Stimulated activated CD4-positive, alpha-beta T cell treated with anti-CD3 and anti-CD28 coated beads, Interleukin-1b, Interleukin-23, amount 100 ng/mL, for 48 hours (primary cell): ENCODE data around the gene SCN9A.
"Not testable (repeated sequence)": the region's sequence is repeated elsewhere in the genome, so short reads cannot be mapped to it uniquely, and the experiment has no call there.

ENCODE experiments used
- DNase-seq: peaks from one replicate; pipeline ENCODE4 v3.0.0-alpha.2; 2020

The SCN9A gene

DNA sequence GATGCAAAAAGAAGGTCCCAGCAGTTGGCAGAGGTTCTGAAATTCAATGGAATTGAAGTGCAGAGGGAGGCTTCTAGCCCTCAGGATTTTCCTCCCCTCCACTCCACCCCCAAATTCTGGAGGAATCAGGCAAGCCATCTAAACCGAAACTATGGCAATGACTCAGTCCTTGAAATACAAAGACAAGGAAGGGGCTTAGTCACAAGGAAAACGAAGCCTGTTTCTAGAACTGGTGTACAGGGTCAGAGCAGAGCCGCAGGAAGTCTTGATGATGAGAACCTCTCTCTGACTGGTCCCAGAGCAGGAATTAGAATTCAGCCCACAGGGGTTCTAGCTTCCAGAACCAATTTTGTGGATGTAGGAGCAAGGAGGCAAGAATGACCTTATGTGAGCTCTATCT lies 136.2 kb downstream of the SCN9A start:
- no peak for DNase-seq

DNA sequence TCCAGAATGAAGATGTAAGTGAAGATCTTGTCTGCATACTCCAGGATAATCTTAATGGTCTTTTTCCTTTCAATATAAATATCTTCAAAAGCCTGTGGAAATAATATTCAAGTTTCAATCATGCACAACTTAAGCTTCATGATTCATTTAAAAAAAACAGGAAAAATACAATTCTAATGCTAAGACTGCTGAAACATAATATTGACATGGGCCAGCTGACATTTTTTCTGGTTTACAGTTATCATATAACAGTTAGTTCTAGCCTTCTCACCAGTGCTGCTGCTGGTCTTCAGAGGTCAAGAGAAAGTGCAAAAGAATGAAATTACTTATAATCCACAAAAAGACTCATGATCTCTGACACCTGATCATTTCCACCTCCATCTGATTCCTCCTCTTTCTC lies 137.6 kb downstream of the SCN9A start:
- no peak for DNase-seq

DNA sequence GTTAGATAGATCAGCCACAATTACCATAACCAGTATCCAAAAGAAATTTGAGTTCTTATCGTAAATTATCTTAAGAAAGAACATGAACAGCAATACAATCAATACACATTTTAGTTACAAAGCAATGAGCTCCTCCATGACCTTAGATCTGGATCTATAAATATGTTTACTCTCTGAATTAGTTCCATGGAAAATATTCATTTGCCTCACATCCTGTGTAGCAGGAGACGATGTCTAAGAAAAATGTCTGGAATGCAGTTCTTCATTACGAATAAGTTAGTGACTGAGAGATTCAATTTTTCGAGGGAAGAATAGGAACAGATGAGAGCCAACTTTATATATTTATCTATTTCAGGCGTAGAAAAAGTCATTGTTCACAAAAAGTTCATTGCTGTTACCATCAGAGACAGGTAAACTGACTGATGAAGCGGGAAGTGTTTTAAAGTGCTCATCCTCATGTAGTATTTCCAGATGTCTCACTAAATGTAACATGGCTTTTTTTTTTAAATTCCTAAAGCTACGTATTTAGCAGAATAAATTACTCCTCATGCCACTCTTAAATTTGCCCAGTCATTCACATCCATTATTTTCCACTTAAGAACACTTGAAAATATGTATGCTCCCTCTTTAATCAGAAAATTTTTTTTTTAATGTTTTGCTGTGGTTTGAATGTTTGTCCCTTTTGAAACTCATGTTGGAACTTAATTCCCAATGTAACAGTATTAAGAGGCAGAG lies 141.5 kb downstream of the SCN9A start:
- DNase-seq = no peak

DNA sequence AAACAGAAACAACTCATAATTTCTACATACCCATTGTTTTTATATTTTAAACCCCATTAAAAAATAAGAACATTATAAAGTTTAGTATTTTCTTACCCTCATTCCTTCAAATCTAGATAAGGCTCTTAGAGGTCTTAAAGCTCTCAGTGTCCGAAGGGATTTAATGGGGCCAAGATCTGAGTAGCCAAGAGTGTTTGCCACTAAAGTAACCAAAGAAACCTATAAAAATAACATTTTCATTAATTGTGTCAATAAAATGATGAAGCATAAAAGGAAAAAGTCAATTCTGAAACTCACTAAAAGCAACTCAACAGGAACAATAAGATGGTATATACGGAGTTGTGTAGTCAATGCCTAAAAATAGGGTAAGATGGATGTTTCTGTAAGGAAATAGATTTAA lies 142.5 kb downstream of the SCN9A start:
- DNase-seq = no peak

DNA sequence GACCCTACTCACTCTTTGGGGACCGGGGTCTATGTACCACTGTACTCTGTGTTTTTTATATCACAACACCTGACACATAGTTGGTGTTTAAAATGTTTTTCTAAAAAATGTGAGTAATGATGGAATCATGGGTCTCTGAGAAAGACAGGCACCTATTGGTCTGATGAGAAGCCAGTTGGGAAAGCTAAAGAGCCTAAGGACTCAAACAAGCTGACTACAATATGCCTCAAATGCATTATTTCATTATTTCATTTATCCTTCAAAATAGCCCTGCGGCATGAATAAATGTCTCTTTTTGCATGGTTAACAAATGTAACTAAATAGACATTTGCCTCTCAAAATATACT lies 145.0 kb downstream of the SCN9A start:
- DNase-seq = no peak

DNA sequence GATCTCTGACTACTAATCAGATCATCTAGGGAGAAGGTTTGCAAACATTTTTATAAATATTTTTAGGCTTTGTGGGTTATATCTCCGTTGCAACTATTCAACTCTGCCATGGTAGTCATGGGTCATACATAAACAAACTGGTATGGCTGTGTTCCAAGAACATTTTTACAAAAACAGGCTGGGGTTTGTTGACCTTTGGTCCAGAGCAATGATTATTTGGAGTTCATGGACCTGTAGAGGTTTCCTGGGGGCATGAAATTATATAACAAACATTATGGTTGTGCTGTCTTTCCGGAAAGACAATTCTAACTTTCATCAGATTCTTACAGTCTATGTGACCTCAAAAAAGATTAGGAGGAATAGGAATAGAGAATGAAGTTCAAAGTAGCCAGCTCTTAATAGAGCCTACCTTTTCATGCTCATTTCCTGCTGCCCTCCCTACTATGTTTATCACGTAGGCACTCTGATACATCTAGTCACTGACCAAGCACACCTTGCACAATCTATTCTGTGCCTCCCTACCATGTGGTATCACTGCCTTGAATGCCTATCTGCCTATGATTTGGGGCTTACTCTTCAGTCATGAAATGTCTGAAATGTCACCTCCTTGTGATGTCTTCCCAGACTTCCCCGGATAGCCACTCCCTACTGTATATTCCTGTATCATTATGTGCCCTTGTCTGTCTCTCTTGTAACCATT lies 145.6 kb downstream of the SCN9A start:
- no peak for DNase-seq

DNA sequence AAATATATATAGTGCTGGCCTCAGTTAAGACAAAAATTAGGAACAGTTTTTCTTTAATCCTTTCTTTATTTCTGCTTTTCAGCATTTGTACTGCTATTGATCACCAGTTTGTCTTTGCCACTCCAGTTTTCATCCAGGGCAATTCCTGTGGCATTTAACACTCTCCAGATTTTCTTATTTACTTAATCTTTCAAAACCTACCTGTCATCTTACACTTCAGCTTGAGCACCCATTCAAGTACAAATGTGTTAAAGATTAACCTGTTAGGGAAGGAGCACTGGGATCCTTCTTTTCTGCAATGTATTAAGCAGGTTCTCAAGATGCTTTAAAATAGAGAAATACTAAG lies 146.1 kb downstream of the SCN9A start:
- no peak for DNase-seq

DNA sequence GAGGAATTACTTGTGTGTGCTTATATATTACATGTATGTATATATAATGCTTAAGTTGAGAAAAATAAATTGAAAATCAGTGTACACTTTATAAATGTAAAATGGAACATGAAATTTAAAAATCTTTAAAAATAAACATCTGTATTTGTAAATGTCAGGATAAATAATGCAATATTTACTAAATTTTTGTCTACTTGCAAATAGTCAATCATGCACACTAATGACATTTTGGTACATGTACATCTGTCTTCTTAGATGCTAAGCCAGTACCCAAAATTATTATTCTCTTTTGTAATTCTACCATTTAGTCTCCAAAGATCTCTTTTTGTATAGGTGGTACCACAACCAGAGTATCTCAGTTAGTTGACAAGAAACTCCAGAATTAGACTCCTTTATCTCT lies 151.5 kb downstream of the SCN9A start:
- DNase-seq = no peak

DNA sequence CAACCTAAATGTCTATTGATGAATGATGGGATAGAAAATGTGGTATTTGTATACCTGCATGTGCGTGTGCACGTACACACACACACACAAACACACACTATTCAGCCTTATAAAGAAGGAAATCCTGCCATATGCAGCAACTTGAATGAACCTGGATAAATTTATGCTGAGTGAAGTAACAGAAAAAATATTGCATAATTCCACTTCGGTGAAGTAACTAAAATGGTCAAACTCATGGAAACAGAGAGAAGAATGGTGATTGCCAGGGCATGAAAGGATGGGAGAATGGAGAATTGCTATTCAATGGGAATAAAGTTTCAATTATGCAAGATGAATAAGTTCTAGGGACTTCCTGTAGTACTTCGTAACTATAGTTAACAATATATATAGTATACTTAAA lies 152.4 kb downstream of the SCN9A start:
- DNase-seq = no peak

DNA sequence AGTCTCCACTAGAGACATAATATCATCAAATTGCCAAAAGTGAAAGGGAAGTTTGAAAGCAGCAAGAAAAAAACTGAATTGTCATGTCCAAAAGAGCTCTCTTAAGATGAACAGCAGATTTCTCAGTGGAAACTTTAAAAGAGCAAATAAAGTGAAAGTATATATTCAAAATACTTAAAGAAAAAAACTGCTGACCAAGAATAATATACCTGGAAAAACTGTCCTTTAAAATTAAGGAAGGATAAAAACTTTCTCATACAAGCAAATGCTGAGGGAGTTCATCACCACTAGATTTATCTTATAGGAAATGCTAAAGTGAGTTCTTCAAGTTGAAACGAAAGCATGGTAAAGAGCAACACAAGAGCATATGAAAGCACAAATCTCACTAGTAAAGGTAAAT lies 164.7 kb downstream of the SCN9A start:
- DNase-seq = no peak

DNA sequence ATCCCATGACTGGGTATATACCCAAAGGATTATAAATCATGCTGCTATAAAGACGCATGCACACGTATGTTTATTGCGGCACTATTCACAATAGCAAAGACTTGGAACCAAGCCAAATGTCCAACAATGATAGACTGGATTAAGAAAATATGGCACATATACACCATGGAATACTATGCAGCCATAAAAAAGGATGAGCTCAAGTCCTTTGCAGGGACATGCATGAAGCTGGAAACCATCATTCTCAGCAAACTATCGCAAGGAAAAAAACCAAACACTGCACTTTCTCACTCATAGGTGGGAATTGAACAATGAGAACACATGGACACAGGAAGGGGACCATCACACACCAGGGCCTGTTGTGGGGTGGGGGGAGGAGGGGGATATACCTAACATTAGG lies 165.8 kb downstream of the SCN9A start:
- DNase-seq = not testable (repeated sequence)

DNA sequence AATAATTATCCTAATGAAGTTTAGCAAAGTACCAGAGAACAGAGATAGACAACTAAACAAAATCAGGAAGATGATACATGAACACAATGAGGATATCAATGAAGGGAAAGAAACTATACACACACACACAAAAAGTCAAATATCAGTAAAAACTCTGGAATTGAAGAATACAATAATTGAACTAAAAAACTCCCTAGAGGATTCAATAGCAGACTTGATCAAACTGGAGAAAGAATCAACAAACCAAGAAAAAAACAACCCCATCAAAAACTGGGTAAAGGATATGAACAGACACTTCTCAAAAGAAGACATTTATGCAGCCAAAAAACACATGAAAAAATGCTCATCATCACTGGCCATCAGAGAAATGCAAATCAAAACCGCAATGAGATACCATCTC lies 166.4 kb downstream of the SCN9A start:
- not testable (repeated sequence) for DNase-seq

DNA sequence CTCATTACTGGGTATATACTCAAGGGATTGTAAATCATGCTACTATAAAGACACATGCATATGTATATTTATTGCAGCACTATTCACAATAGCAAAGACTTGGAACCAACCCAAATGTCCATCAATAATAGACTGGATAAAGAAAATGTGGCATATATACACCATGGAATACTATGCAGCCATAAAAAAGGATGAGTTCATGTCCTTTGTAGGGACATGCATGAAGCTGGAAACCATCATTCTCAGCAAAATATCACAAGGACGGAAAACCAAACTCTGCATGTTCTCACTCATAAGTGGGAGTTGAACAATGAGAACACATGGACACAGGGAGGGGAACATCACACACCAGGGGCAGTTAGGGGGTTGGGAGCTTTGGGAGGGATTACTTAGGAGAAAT lies 169.6 kb downstream of the SCN9A start:
- not testable (repeated sequence) for DNase-seq

DNA sequence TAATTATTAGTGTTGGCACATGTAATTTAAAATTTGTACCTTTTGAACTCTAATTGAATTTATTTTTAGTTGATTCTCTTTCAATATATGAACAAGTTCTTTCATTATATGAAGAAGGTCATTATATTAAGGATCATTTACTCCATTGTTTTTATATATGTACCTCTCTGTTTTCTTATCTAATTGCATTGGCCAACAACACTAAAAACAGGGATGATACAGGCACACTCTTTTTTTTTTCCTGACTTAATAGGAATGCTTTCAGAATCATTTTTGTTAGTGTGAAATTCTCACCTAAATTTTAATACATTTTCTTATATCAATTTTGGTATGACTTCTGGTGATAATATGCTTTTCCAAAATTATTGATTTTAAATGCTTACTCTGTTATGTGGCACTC lies 173.0 kb downstream of the SCN9A start:
- DNase-seq = no peak

DNA sequence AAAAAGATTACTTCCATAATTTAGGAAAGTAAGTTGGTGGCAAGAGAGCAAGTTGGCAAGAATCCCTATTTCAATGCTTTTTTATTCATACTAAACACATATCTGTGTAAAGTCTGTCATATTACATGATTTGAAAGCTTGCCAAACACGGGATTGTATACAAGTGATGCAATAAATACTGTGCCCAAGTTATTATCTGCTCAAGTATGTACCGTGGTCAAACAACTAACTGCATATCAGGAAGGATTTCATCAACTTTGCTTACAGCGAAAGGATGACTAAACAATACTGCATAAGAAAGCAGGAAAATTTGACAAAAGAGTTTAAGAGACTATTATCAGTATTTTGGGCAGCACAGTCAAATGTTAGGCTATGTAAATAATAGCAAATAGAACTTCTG lies 178.3 kb downstream of the SCN9A start:
- DNase-seq = no peak

DNA sequence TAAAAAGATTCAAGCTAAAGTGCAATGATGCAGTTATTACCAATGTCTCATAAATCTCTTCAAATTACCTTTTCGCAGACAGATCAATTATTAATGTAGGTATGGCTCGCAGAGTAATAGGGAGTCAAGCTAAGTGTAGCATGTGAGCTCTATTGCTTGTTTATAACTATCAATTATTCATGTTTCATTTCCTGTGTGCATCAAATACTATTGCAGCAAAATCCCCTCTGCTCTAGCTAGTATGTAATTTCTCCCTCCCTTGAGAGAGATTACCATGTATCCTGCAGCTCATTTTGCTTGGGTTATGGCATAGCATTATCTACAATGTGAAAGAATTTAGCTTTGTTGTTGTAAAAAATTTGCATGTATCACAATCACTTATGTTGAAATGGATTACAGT lies 182.3 kb downstream of the SCN9A start:
- no peak for DNase-seq

DNA sequence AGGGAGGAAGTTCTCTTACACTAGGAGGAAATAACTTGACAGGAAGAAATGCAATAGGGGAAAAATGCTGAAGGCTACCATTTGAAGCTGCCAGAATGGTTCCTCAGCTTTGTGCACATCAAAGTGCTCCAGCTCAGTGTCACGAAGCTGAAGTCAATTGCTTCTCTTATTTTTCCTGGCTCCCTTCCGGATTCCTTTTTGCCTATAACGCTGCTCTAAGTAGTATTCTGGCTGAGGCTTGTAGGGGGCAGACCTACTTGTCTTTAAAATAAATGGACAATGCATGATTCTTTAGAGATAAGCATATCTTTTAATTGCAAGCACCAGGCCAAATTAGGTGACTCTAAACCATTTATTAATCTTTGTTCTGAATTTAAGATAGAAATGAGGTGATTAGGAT lies 187.7 kb downstream of the SCN9A start:
- no peak for DNase-seq

DNA sequence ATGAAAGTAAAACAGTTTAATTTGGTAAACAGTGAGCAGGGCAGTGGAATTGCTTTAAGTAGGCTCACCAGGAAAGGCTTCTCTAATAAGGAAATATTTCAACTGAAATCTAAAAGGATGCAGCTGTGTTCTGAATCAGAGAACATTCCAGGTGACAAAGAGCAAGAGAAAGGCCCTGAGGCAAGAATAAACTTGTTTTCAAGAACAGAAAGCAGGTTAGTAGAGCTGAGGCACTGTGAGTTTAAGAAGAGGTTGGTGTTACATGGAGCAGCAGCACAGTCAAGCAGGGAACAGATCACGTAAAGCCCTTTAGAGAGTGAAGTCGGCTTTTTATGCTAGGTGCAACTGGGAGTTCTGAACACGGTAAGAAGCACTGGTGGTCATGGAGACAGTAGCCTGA lies 191.0 kb downstream of the SCN9A start:
- DNase-seq = no peak

DNA sequence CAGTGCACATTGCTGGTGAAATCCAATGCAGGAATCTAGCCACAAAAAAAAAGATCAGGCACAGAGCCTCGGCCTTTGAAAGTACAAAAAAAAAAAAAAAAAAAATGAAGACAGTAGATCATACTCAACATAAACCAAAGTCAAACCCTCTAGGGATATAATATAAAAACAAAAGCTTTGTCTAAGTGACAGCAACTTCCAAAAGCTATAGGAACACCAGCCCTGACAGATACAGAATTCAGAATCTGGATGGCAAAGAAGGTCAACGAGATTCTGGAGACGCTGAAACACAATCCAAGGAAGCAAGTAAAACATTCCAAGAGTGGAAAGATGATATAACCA lies 194.0 kb downstream of the SCN9A start:
- DNase-seq = no peak

DNA sequence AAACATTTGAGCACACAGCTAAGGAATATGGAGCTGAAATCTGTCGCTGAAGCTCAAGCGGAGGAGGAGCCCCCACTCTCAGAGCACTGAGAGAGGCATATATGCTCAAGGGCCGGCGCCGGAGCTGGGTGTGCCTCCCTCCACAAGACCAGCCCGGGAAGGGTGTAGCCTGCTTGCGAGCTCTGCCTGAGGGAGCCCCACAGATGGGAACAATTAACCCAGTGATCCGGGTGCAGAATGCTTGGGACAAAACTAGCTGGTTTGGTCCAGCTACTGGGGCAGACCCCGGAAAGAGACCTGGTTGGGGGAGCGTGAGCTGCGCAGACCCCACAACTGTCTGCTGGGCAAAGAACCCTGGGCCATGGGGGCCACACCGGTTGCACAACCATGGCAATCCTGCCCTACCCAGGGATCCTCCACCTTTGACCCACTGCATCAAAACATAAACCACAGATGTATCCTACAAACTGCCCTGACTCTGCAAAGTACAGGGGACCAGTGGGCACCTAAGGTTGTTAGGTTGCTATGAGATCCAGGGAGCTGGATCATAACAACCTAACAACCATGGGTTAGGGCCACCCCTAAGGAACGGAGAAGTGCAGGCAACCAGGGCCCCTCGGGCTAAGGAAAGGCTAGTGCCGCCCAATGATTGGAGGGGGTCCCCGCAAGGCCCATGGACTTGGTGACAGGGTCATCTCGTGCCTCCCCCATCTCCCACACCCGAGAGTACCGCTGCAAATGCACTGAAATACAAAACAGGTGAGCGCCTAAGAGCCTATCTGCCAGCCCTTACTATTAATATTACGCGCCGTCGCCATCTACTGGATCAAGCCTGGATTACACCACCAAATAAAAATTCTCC lies 194.6 kb downstream of the SCN9A start:
- peak; percentile 12 for DNase-seq

DNA sequence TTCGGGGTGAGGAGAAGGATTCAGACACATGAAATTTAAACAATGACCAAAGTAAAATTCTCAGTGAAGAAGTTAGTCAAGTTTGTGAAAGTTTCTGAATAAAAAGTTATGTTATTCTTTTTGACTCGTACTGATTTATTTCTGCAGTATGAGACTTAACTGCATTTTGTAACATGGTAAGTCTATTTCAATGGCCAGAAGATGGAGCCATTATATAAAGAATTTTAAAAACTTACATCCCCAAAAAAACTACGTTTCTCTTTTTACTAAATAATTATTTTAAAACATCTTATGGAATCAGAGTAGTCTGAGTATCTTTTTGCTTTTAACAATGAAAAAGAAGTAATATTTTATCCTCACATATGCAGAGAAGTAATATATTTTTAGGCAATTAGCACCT lies 196.5 kb downstream of the SCN9A start:
- DNase-seq = no peak

DNA sequence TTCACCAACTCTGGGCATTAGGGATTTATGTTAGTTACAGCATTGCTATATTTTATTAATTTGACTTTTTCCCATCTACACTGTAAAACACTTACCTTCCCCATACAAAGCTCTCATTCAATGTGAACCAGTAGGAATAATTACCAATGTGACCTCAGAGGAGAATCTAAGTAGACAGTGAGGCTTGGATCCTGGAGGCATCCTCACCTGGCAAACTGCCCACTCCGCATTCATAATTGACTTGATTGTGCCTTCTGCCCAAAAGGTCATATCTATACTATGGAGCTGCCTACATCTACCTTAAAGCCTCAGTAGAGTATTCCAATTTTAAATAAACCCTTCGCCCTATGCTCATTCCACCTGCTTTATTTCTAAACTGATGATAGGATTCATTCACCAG lies 202.5 kb downstream of the SCN9A start:
- DNase-seq = no peak

DNA sequence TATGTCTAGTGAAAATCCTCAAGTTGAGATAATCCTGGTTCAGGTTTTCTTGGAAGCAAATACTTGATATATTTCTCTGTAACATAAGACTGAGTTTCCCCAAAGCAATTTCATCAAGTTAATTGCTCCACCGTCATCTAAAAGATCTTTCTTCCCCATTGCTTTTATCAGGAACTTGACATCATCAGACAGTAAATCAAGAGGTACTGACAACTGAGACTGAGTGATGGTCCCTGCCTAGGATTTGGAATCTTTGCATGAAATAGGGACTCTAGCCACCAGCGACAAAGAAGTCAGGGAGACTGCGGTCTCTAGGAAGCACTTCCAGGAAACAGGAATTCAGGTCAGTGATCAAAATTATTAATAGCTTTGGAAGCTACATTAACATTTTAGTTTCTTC lies 204.5 kb downstream of the SCN9A start:
- DNase-seq = no peak

DNA sequence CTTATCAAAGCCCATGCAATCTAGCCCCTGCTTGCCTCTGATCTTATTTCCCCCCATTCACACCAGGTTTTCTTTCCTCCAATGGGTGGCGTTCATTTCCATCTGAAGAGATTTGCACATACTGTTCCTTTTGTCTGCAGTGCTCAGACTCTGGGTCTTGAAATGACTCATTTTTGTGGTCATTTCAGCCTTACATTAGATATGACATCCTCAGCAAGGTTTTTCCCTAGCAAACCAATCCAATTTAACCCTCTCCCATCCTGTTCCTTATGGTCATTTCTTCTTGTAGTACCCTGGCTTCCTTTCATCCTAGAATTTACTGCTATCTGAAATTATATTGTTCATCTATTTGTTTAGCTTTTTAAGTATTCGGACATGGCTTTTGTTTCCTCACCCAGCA lies 205.4 kb downstream of the SCN9A start:
- no peak for DNase-seq
